Measurements from ENCODE around the gene ABCD4.

ABCD4 gene

DNA sequence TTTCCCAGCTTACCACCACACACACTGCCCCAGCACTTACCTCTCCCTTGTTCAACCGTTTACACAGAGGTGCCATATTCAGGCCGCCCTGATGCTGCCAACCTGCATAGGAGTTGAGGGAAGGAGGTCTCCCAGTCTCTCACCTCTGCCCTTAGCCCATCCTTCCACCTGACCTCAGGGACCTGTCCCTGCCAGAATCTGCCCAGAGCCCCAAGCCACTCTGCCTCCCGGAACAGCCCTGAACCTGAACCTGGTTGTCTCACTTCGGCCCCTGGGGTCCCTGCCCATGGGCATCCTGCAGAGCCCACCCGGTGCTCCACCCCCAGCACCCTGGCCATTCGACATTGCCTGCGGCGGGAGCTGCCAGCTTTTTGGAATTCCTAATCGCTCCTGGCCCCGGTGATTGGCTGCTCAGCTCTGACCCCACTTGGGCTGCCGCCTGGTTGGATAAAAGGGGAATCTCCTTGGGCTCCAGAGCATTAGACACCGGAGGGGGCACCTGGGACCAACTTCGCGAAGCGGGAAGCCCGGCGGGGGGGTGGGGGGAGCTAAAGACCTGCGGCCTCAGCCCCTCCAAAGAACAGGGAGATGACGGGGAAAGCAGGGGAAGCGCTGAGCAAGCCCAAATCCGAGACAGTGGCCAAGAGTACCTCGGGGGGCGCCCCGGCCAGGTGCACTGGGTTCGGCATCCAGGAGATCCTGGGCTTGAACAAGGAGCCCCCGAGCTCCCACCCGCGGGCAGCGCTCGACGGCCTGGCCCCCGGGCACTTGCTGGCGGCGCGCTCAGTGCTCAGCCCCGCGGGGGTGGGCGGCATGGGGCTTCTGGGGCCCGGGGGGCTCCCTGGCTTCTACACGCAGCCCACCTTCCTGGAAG, 63.5 kb downstream of the ABCD4 start, which contains the start of gene VSX2:
Gene VSX2 (plus strand): TSS at position 476 of the 874 bp plus-strand sequence. CDS start 113 bp downstream, at position 589.
- in situ Hi-C loops (cut with HindIII; ENCODE audit: low sequenced_read_pairs): no loop called here

DNA sequence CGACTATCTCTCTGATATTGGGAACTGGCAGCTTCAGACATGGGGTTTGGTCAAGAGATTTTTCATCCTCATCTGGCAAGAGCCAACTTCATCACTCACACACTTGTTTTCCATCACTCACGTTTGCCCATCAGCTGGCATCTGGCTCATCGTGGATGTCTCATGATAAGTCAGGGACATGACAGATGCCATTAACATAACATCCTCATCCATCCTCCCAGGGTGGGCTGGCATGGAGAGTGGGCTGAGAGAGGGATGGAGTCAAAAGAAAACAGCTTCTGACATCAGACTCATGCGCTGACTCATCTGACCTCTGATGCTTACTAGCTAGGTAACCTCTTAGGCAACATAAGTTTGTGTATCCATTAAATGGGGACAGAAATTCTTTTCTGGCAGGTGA, 65.3 kb downstream of the ABCD4 start:
- in situ Hi-C loops (cut with HindIII; ENCODE audit: low sequenced_read_pairs): no loop called here
